Pancreas (tissue), 10 donors: ENCODE results near the gene CATSPERD. TPM values are rescaled to one million over a fixed set of nuclear protein-coding genes. Genes with fewer than 3 reads are reported as not detected.
A peak's percentile ranks its signal among the peaks of the same experiment; 100 is the strongest.

Source experiments
- ATAC-seq, 4 donors: fragments of 200-7000 bp; cut with Tn5 transposase; one replicate each; pipeline versions ENCODE4 v1.8.0 to v1.9.1; 2020; ENCODE audit warnings: mild to moderate bottlenecking in 4 of 4, moderate library complexity in 4 of 4
- DNase-seq, 6 donors: peaks; one replicate each; pipeline ENCODE4 v3.0.0-alpha.2; 2020
- FAIRE-seq: peaks from 2 replicates; lab custom pipeline; 2012; peaks lifted over from hg19 to GRCh38; lab: Jason Lieb, UNC
- H3K27ac ChIP-seq, 4 donors: fragments of 200-600 bp; sonication (generic); 1 replicate in 3 of 4; 2 replicates in 1 of 4; pipeline versions ENCODE4 v1.5.0 to v1.8.0; 2020
- H3K27me3 ChIP-seq, 4 donors: fragments of 200-600 bp; one replicate each; pipeline ENCODE4 v1.8.0; 2021
- H3K36me3 ChIP-seq, 3 donors: fragments of 200-600 bp; sonication (generic) in 1 of 3; one replicate each; pipeline versions ENCODE4 v1.5.0 to v1.8.0; 2020 to 2021
- H3K4me1 ChIP-seq, 3 donors: fragments of 200-600 bp; one replicate each; pipeline ENCODE4 v1.8.0; 2021
- H3K4me3 ChIP-seq, 4 donors: fragments of 200-600 bp; sonication (generic) in 2 of 4; one replicate each; pipeline versions ENCODE4 v1.5.0 to v1.8.0; 2020 to 2021
- H3K9me3 ChIP-seq, 4 donors: fragments of 200-600 bp; one replicate each; pipeline ENCODE4 v1.8.0; 2021
- CTCF ChIP-seq, 4 donors: fragments of 200-600 bp; sonication (generic) in 3 of 4; IDR thresholded peaks; one replicate each; pipeline versions ENCODE4 v1.5.0 to v1.8.0; 2021; ENCODE audit warnings: antibody characterized with exemption in 4 of 4
- WGBS, 2 donors: extraction: QIAGEN DNeasy Blood & Tissue Kit; methylation state at CpG; one replicate each; pipeline ENCODE4 v1.1.7; 2013; 5-methylcytosine and 5-hydroxymethylcytosine counted together
- intact Hi-C, 3 donors: fragments of 100-400 bp; cut with DNase I; formaldehyde crosslinking; loops; one replicate each; pipeline versions ENCODE4 v1.11.1 to v1.14.2; 2022
- polyA plus RNA-seq, 2 donors: library from polyadenylated mRNA; stranded (reverse); fragments of 200-250 nt; gene quantifications; one replicate each; pipeline ENCODE4 v1.2.3, GENCODE V29; 2013
- total RNA-seq, 6 donors: library from RNA; stranded (reverse); fragmentation: NEBNext Ultra II Directional in 4 of 6; extraction: Animal tissue kit (Norgen Biotek cat#: 25700) in 4 of 6; gene quantifications; one replicate each; pipeline versions ENCODE4 v1.2.1 to v1.2.4, GENCODE V29; 2021 to 2023
- donor health status: healthy with polysubstance abuse.
- donor health status: DM: no; HTN: no; CAD: no; lungs with moderate emphysema.
- donor health status: DM: no; HTN: no; CAD: no.
- donor health status: control.
- donor health status: control.
- donor health status: Bipolar disorder and iron deficiency.
- donor health status: DM: yes; HTN: yes; CAD: no.
- donor health status: DM: no; HTN: no; CAD: no.
- donor health status: DM: no; HTN: no; CAD: no.
- donor health status: DM: yes; HTN: yes; CAD: no.

CATSPERD gene
- total and polyA plus RNA-seq, 8 donors: not detected

- no peaks in the 10 kb centered on the region for H3K27me3 ChIP-seq
- TF ChIP-seq CTCF (IDR thresholded peaks at IDR 0.05): no peak
- H3K36me3 ChIP-seq: no peaks in the 10 kb centered on the region
- H3K4me3 ChIP-seq: no peak overlapping the region
- DNase-seq: no peak
- peaks cover 6% of the 10 kb centered on the region in 3 donors for H3K4me1 ChIP-seq
- H3K9me3 ChIP-seq: no peaks in the 10 kb centered on the region
- intact Hi-C loops: no loop called here
- no peak for ATAC-seq
- FAIRE-seq: no peak
- 83 to 84% methylated on average over 6 of the region's 6 CpGs for WGBS, 2 donors
- H3K27ac ChIP-seq: no peak overlapping the region
Measured at GRCh38 chr19:5820785-5821184, 100.3 kb downstream of the CATSPERD start.

- Histone ChIP-seq H3K27ac (no peak overlapping the region), H3K4me3 (no peak overlapping the region), H3K9me3 (no peaks in the 10 kb centered on the region), H3K27me3 (no peaks in the 10 kb centered on the region), H3K4me1 (peaks cover 6% of the 10 kb centered on the region in 3 donors), H3K36me3 (no peaks in the 10 kb centered on the region)
- intact Hi-C loops: no loop called here
- TF ChIP-seq CTCF (IDR thresholded peaks at IDR 0.05): no peak
- WGBS, 2 donors: 42 to 46% methylated on average over 8 of the region's 8 CpGs
- no peak for FAIRE-seq
- no peak for DNase-seq
- ATAC-seq: no peak
Measured at GRCh38 chr19:5821521-5822180, 101.2 kb downstream of the CATSPERD start.

GRCh38 chr19:5822181-5822844, 101.9 kb downstream of the CATSPERD start:
- intact Hi-C loops: no loop called here
- 12 to 17% methylated on average over 30 of the region's 30 CpGs for WGBS, 2 donors
- ATAC-seq: peak; percentile 9 to 28 (median 20)
- Histone ChIP-seq H3K4me3 (no peak overlapping the region), H3K27me3 (no peaks in the 10 kb centered on the region), H3K9me3 (no peaks in the 10 kb centered on the region), H3K4me1 (peaks cover 6 to 12% (median 6%) of the 10 kb centered on the region in 3 donors), H3K27ac (no peak overlapping the region), H3K36me3 (no peaks in the 10 kb centered on the region)
- TF ChIP-seq CTCF (IDR thresholded peaks at IDR 0.05): no peak
- peak in 3 of 6 donors; percentile 65 to 84 (median 77) for DNase-seq
- FAIRE-seq: no peak

GRCh38 chr19:5823579-5824281, 103.3 kb downstream of the CATSPERD start:
- intact Hi-C loops: no loop called here
- no peak for TF ChIP-seq CTCF (IDR thresholded peaks at IDR 0.05)
- DNase-seq (peak in 2 of 6 donors; percentile 34 to 62), ATAC-seq (no peak), FAIRE-seq (no peak)
- no peak overlapping the region for H3K4me3 ChIP-seq
- no peaks in the 10 kb centered on the region for H3K36me3 ChIP-seq
- H3K27ac ChIP-seq: no peak overlapping the region
- peaks cover 6 to 14% (median 6%) of the 10 kb centered on the region in 3 donors for H3K4me1 ChIP-seq
- WGBS, 2 donors: 75 to 78% methylated on average over 30 of the region's 30 CpGs
- no peaks in the 10 kb centered on the region for H3K9me3 ChIP-seq
- H3K27me3 ChIP-seq: no peaks in the 10 kb centered on the region
